ENCODE measurements around the gene MUC5AC.

Gene MUC5AC

GRCh38 chr11:1126935-1127663, 30.7 kb upstream of the MUC5AC start:
- TF ChIP-seq, protein P1, sequence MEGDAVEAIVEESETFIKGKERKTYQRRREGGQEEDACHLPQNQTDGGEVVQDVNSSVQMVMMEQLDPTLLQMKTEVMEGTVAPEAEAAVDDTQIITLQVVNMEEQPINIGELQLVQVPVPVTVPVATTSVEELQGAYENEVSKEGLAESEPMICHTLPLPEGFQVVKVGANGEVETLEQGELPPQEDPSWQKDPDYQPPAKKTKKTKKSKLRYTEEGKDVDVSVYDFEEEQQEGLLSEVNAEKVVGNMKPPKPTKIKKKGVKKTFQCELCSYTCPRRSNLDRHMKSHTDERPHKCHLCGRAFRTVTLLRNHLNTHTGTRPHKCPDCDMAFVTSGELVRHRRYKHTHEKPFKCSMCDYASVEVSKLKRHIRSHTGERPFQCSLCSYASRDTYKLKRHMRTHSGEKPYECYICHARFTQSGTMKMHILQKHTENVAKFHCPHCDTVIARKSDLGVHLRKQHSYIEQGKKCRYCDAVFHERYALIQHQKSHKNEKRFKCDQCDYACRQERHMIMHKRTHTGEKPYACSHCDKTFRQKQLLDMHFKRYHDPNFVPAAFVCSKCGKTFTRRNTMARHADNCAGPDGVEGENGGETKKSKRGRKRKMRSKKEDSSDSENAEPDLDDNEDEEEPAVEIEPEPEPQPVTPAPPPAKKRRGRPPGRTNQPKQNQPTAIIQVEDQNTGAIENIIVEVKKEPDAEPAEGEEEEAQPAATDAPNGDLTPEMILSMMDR (IDR thresholded peaks at IDR 0.05; ENCODE audit: borderline replicate concordance, control extremely low read depth, extremely low read depth, insufficient read depth, missing control alignments): no peak
- in situ Hi-C loops (cut with MboI; ENCODE audit: low sequenced_read_pairs, unreplicated experiment): loop anchor here (25.0 kb wide), 1 partner anchor 90 kb away; the partner anchor contains the start of gene MUC6

GRCh38 chr11:1127664-1128162, 30.0 kb upstream of the MUC5AC start:
- TF ChIP-seq, protein P1 (IDR thresholded peaks at IDR 0.05; ENCODE audit: borderline replicate concordance, control extremely low read depth, extremely low read depth, insufficient read depth, missing control alignments): no peak
- in situ Hi-C loops (cut with MboI; ENCODE audit: low sequenced_read_pairs, unreplicated experiment): loop anchor here (25.0 kb wide), 1 partner anchor 90 kb away; the partner anchor contains the start of gene MUC6
- DNase-seq (ENCODE audit: low spot score): no peak

More at GRCh38 chr11:1126935-1127663, 30.7 kb upstream of the MUC5AC start:
- no peak for DNase-seq (ENCODE audit: low spot score)

- TF ChIP-seq, protein P1 (IDR thresholded peaks at IDR 0.05; ENCODE audit: borderline replicate concordance, control extremely low read depth, extremely low read depth, insufficient read depth, missing control alignments): no peak
- no peak for DNase-seq (ENCODE audit: low spot score)
- in situ Hi-C loops (cut with MboI; ENCODE audit: low sequenced_read_pairs, unreplicated experiment): loop anchor here (25.0 kb wide), 1 partner anchor 91 kb away; the partner anchor contains the start of gene MUC6
Observed at GRCh38 chr11:1128311-1129142, 29.2 kb upstream of the MUC5AC start.

DNA sequence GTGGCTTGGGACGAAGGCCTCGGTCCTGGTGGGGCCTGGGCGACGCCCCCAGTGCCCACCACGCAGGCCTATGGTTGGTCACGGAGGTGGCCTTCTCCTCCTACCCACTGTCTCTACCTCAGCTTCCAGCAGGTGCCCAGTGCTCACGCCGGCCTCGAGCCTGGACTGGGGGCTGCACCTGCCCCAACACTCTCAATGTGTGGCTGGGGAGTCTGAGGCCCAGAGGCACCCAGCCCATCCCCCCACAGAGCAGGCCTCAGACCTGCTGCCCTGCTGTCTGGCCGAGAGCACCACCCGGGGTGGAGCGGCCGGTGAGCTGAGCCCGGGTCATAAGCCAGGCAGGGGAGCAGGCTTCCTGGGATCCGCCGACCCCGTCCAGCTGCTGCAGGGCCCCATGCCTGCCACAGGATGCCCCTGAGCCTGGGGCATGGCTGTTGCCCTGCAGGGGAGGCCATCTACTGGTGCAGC, 28.6 kb upstream of the MUC5AC start:
- TF ChIP-seq, protein P1 (IDR thresholded peaks at IDR 0.05; ENCODE audit: borderline replicate concordance, control extremely low read depth, extremely low read depth, insufficient read depth, missing control alignments): no peak
- in situ Hi-C loops (cut with MboI; ENCODE audit: low sequenced_read_pairs, unreplicated experiment): loop anchor here (25.0 kb wide), 1 partner anchor 92 kb away; the partner anchor contains the start of gene MUC6
- no peak for DNase-seq (ENCODE audit: low spot score)

GRCh38 chr11:1129611-1130160, 28.1 kb upstream of the MUC5AC start:
- in situ Hi-C loops (cut with MboI; ENCODE audit: low sequenced_read_pairs, unreplicated experiment): loop anchor here (25.0 kb wide), 1 partner anchor 92 kb away; the partner anchor contains the start of gene MUC6
- no peak for DNase-seq (ENCODE audit: low spot score)
- TF ChIP-seq, protein P1 (IDR thresholded peaks at IDR 0.05; ENCODE audit: borderline replicate concordance, control extremely low read depth, extremely low read depth, insufficient read depth, missing control alignments): no peak

All from GM13976 (cell line).